Esophagus muscularis mucosa (tissue), 4 donors: Measurements from ENCODE around the gene AVL9. TPM values are rescaled to one million over a fixed set of nuclear protein-coding genes. Genes with fewer than 3 reads are reported as not detected.

ENCODE experiments used
- DNase-seq: peaks from one replicate; pipeline ENCODE4 v3.0.0-alpha.2; 2017; ENCODE audit errors: extremely low spot score
- H3K27ac ChIP-seq, 4 donors: fragments of 200-600 bp; sonication (generic); replicated peaks in 1 of 4; 1 replicate in 3 of 4; 2 replicates in 1 of 4; pipeline ENCODE4 v1.5.1; 2016 to 2019; ENCODE audit warnings: mild to moderate bottlenecking in 1 of 4
- H3K27me3 ChIP-seq, 4 donors: fragments of 200-600 bp; sonication (generic); one replicate each; pipeline versions ENCODE4 v1.5.1 to v1.6.0; 2016 to 2019
- H3K36me3 ChIP-seq, 4 donors: fragments of 200-600 bp; sonication (generic); one replicate each; pipeline ENCODE4 v1.5.1; 2016 to 2019
- H3K4me1 ChIP-seq, 4 donors: fragments of 200-600 bp; sonication (generic); one replicate each; pipeline ENCODE4 v1.5.1; 2016 to 2019
- H3K4me3 ChIP-seq, 4 donors: fragments of 200-600 bp; sonication (generic); 1 replicate in 2 of 4; 2 replicates in 2 of 4; pipeline ENCODE4 v1.5.1; 2016 to 2019; ENCODE audit warnings: mild to moderate bottlenecking in 4 of 4, moderate library complexity in 1 of 4
- H3K9me3 ChIP-seq, 4 donors: fragments of 200-600 bp; sonication (generic); 1 replicate in 3 of 4; 2 replicates in 1 of 4; pipeline ENCODE4 v1.5.1; 2016 to 2019
- EP300 ChIP-seq: sonication (generic); formaldehyde crosslinking; IDR thresholded peaks from one replicate; pipeline ENCODE4 v1.6.1; 2017; ENCODE audit warnings: antibody characterized with exemption
- POLR2A ChIP-seq: fragments of 450-650 bp; IDR thresholded peaks from one replicate; pipeline ENCODE4 v1.6.1; 2017; ENCODE audit warnings: antibody characterized with exemption, moderate library complexity, mild to moderate bottlenecking, low read depth
- POLR2AphosphoS5 ChIP-seq, 2 donors: sonication (generic); formaldehyde crosslinking; IDR thresholded peaks; one replicate each; pipeline ENCODE4 v1.6.1; 2017; ENCODE audit warnings: antibody characterized with exemption in 2 of 2
- WGBS: methylation state at CpG from one replicate; pipeline ENCODE4 v1.1.5; 2018; 5-methylcytosine and 5-hydroxymethylcytosine counted together
- intact Hi-C: fragments of 100-400 bp; cut with DNase I; formaldehyde crosslinking; loops from one replicate; pipeline ENCODE4 v1.15.1; 2023
- total RNA-seq, 4 donors: library from RNA; depleted of rRNA; stranded (reverse); fragments of >200 nt; gene quantifications; one replicate each; pipeline versions ENCODE4 v1.1.0 to v1.2.1, GENCODE V29; 2016
- TF ChIP-seq, protein P1 (sequence below), 3 experiments: fragments of 200-600 bp in 2 of 3; fragments of 450-650 bp in 1 of 3; sonication (generic) in 2 of 3; IDR thresholded peaks; one replicate each; pipeline ENCODE4 v1.5.1; 2017 to 2019; ENCODE audit warnings: antibody characterized with exemption in 3 of 3, mild to moderate bottlenecking in 2 of 3, moderate library complexity in 1 of 3

Gene AVL9
- total RNA-seq, 4 donors from 2014 or later: 18.8 to 27.7 (median 21.3) TPM

- WGBS: 64% methylated on average over 4 of the region's 4 CpGs
- no peak for DNase-seq
- intact Hi-C loops: no loop called here
- no peak overlapping the region for H3K27ac ChIP-seq
- no peak overlapping the region for H3K4me3 ChIP-seq
- H3K9me3 ChIP-seq: no peaks in the 10 kb centered on the region
- peaks cover 10 to 36% (median 22%) of the 10 kb centered on the region in 4 donors for H3K4me1 ChIP-seq
- H3K36me3 ChIP-seq: no peaks in the 10 kb centered on the region
- no peak for TF ChIP-seq POLR2A
- no peak for TF ChIP-seq EP300
- TF ChIP-seq POLR2AphosphoS5 (IDR thresholded peaks at IDR 0.05): no peak
- TF ChIP-seq, protein P1, sequence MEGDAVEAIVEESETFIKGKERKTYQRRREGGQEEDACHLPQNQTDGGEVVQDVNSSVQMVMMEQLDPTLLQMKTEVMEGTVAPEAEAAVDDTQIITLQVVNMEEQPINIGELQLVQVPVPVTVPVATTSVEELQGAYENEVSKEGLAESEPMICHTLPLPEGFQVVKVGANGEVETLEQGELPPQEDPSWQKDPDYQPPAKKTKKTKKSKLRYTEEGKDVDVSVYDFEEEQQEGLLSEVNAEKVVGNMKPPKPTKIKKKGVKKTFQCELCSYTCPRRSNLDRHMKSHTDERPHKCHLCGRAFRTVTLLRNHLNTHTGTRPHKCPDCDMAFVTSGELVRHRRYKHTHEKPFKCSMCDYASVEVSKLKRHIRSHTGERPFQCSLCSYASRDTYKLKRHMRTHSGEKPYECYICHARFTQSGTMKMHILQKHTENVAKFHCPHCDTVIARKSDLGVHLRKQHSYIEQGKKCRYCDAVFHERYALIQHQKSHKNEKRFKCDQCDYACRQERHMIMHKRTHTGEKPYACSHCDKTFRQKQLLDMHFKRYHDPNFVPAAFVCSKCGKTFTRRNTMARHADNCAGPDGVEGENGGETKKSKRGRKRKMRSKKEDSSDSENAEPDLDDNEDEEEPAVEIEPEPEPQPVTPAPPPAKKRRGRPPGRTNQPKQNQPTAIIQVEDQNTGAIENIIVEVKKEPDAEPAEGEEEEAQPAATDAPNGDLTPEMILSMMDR (IDR thresholded peaks at IDR 0.05): no peak
- H3K27me3 ChIP-seq: no peaks in the 10 kb centered on the region
Measured at GRCh38 chr7:32537760-32538159, 42.5 kb downstream of the AVL9 start.

GRCh38 chr7:32539366-32539765 is 44.1 kb downstream of the AVL9 start:
- no peak for DNase-seq
- H3K27ac ChIP-seq: no peak overlapping the region
- H3K4me1 ChIP-seq: peaks cover 9 to 26% (median 12%) of the 10 kb centered on the region in 4 donors
- H3K27me3 ChIP-seq: no peaks in the 10 kb centered on the region
- 98% methylated on average over 2 of the region's 2 CpGs for WGBS
- peaks cover 7 to 15% (median 11%) of the 10 kb centered on the region in 4 donors for H3K36me3 ChIP-seq
- H3K4me3 ChIP-seq: no peak overlapping the region
- TF ChIP-seq POLR2A: no peak
- TF ChIP-seq EP300: no peak
- TF ChIP-seq, protein P1 (IDR thresholded peaks at IDR 0.05): no peak
- no peak for TF ChIP-seq POLR2AphosphoS5 (IDR thresholded peaks at IDR 0.05)
- no peaks in the 10 kb centered on the region for H3K9me3 ChIP-seq
- intact Hi-C loops: no loop called here

DNA sequence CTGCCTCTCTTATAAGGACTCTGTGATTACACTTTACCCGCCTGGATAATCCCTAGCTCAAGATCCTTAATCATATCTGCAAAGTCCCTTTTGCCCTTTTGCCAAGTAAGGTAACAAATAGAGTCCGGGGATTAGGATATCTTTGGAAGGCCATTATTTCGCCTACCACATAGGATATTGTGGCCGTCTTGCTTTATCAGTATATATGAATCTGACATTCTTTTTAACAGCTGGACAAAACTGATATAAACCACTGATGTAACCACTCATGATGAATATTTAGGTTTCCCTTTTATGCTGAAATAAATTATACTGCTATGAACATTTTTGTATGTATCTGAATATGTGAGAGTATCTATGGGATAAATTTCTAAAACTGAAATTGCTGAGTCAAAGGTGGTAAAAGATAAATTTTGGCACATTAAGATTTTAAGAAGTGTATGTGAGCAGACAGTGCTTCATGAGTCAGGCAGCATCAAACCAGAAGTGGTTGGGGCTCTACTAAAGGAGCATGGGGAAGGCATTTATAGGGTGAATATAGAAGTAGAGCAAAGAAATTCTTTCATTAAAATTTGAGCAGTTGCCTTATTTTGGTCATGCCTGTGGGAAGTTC is 44.7 kb downstream of the AVL9 start:
- DNase-seq: no peak
- H3K36me3 ChIP-seq: peaks cover 7 to 21% (median 13%) of the 10 kb centered on the region in 4 donors
- no peaks in the 10 kb centered on the region for H3K9me3 ChIP-seq
- TF ChIP-seq, protein P1 (IDR thresholded peaks at IDR 0.05): no peak
- TF ChIP-seq POLR2A (no peak), POLR2AphosphoS5 (IDR thresholded peaks at IDR 0.05) (no peak), EP300 (no peak)
- H3K4me3 ChIP-seq: no peak overlapping the region
- H3K27me3 ChIP-seq: no peaks in the 10 kb centered on the region
- intact Hi-C loops: no loop called here
- no peak overlapping the region for H3K27ac ChIP-seq
- peaks cover 9 to 22% (median 12%) of the 10 kb centered on the region in 4 donors for H3K4me1 ChIP-seq
- WGBS: 79% methylated on average over 4 of the region's 4 CpGs

DNA sequence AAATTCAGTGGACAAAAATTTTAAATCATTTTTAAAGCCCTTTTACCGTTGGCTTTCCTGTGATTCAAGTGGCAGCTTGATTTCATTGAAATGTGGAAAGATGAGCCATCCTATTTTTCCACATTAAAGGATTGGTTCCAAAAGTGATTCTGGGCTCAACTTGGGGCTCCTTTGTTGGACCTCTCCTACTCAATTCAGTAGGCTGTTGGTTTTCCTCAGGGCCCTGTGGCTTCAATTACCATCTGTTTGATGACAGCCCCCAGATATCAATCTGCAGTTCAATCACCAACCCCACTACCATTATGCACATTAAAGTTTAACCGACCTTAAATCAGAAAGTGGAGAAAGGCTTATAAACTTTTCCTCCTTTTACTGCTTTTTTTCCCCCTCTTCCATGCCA is 47.3 kb downstream of the AVL9 start:
- no peak for DNase-seq
- 79% methylated on average over 2 of the region's 2 CpGs for WGBS
- peaks cover 12 to 31% (median 16%) of the 10 kb centered on the region in 4 donors for H3K36me3 ChIP-seq
- no peaks in the 10 kb centered on the region for H3K9me3 ChIP-seq
- no peak overlapping the region for H3K27ac ChIP-seq
- H3K4me1 ChIP-seq: peaks cover 0 to 4% (median 1%) of the 10 kb centered on the region in 4 donors
- TF ChIP-seq, protein P1 (IDR thresholded peaks at IDR 0.05): no peak
- TF ChIP-seq POLR2AphosphoS5 (IDR thresholded peaks at IDR 0.05): no peak
- no peak for TF ChIP-seq EP300
- TF ChIP-seq POLR2A: no peak
- no peak overlapping the region for H3K4me3 ChIP-seq
- no peaks in the 10 kb centered on the region for H3K27me3 ChIP-seq
- intact Hi-C loops: no loop called here

DNA sequence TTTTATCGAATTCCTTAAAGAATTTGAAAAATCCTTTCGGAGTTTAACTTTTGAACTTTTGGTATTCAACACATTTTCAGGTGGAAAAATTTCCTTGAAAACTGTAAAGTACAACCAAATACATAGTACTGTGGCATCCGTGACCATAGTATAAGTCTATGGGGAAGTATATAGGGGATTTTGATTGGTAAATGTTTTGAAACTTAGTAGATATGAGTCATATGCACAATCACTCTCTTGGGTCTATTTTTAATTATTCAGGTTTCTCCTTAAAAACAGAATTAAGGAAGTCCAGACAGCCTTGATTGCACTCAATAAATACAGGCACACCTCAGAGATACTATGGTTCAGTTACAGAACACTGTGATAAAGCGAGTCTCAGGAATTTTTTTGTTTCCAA is 64.2 kb downstream of the AVL9 start:
- no peak overlapping the region for H3K27ac ChIP-seq
- 96% methylated on average over 4 of the region's 4 CpGs for WGBS

More for the DNA sequence above, 64.2 kb downstream of the AVL9 start:
- H3K4me1 ChIP-seq: no peaks in the 10 kb centered on the region
- intact Hi-C loops: no loop called here
- TF ChIP-seq EP300: no peak
- no peak for TF ChIP-seq POLR2AphosphoS5 (IDR thresholded peaks at IDR 0.05)
- no peaks in the 10 kb centered on the region for H3K27me3 ChIP-seq
- DNase-seq: no peak
- no peaks in the 10 kb centered on the region for H3K9me3 ChIP-seq
- H3K36me3 ChIP-seq: peaks cover 37 to 88% (median 52%) of the 10 kb centered on the region in 4 donors
- H3K4me3 ChIP-seq: no peak overlapping the region
